ENCODE data around the gene IPCEF1.

IPCEF1 gene, protein sequence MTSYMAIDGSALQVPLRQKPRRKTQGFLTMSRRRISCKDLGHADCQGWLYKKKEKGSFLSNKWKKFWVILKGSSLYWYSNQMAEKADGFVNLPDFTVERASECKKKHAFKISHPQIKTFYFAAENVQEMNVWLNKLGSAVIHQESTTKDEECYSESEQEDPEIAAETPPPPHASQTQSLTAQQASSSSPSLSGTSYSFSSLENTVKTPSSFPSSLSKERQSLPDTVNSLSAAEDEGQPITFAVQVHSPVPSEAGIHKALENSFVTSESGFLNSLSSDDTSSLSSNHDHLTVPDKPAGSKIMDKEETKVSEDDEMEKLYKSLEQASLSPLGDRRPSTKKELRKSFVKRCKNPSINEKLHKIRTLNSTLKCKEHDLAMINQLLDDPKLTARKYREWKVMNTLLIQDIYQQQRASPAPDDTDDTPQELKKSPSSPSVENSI

DNA sequence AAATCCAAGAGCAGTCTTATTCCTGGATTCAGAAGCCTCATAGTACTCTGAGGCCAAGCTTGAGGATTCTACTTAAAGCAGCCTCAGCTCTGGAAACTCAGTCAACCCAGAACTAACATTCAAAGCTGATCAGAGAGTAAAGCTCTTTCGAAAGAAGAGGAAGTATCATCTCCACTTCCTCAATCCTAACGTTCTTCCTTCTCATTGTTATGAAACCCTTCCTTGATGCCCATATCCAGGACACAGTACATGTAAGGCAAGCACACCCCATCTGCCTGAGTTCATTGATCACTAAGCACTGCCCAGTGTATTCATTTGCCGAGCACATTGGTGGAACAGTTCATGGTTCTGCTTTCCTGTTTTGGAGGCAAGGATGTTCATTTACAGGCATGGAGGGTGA is at the start of gene IPCEF1:
Gene IPCEF1 (minus strand): TSS at position 114 of the 400 bp plus-strand sequence. CDS start 90,856 bp downstream, outside the sequence.
- DNase-seq: peak; percentile 39

DNA sequence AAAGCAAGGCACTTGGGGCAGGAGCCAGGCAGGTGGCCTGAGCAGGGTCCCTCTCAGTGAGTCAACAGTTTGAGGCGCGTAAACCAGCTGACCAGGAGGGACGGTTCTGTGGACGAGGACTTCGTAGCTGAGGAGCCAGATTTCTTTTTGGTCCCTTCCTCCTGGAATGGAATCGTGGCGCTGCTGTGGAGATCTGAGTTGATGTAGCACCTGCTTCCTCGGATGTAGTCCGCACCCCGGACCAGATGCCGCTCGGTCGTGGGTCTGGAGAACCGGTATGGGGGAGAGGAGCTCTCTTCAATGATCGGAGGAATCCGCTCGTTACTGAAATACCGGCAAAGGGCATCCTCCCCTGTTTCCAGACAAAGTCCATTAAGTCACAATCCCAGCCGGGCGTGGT is 49.7 kb upstream of the IPCEF1 start:
- DNase-seq: no peak

DNA sequence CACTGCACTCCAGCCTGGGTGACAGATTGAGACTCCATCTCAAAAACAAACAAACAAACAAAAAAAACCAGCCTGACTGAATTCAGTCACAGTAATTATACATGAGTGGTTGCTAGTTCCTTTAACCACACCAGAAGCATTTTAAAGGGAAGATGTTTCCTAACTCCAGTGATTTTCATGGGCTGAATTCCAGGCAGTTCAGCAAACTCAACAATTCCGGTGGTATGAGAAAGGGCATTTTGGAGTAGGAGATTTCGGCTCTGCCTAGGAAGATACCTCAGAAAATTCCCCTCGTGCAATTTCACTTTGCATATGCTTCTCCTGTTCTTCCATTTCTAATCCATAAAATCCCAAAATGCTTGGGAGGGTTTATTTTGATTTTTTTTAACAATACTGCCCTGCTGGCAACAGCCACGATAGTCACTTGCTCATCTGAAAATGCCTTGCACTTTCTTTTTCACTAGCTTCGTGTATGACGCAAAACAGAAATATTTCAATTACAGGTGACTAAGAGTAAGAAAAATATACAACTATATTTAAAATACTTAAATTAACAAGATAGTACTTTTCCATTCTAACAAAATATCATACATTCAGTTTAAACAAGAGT is 48.3 kb upstream of the IPCEF1 start:
- DNase-seq: no peak

DNA sequence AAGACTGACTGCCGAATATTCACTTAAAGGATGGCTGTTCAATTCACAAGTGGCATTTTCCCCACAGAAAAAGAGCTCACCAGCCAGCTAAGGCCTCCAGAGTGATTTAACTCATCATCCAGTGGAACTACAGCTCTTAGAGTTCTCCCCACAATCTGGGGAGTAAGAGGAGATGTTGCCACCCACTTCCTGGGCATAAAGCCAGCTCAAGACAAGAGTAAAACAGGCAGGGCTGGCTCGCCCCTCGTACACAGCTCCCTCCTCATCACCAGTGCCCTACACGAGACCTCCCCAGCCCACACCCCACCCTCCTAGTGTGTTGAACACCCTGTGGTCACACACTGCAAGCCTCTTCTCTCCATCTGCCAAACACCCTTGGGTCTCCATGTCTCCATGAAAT is 47.2 kb upstream of the IPCEF1 start:
- DNase-seq: no peak

DNA sequence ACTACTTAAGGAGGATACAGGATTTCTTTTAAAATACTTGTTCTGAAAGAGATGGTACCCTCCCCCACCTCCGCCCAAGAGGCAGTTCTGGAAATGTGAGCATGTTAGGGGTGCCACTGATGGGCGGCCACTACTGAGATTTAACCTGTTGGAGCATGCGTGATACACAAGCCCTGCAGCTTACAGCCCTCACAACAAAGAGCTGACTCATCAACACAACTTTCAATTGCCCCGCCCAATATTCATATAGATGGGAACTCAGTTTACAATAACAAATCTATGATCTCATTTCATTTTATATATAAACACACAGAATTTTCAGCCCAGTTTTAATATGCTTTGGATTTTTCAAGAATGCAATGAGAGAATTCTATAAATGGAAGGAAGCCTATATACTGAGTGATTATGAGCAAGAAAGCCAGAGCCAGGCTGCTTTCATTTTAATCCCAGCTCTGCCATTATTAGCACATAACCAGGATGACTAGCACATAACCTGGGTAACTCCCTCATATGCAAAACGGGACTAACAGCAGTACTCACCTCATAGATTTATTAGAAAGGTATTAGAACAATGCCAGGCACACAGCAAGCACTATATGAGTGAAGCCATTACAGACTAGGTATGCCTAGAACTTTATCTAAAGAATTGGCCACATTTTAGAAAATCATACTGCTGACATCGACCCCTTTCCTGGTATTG is 45.6 kb upstream of the IPCEF1 start:
- no peak for DNase-seq

DNA sequence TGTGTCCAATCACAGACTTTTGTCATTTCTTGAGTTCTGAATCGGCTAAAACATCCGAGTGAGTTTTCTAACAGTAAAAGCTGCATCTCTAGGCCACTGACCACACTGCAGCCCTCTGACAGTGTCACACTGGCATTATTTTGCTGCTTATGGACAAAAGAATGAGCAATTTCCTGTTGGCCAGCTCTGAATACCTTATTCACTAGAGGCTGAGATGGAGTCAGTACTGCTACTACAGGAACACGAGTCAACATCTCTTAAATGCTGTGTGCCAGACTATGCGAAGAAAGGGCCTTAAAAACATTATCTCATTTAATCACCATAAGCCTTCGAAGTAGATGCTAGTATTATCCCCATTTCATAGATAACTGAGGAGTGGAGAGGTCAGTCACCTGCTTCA is 42.5 kb upstream of the IPCEF1 start:
- DNase-seq: no peak

DNA sequence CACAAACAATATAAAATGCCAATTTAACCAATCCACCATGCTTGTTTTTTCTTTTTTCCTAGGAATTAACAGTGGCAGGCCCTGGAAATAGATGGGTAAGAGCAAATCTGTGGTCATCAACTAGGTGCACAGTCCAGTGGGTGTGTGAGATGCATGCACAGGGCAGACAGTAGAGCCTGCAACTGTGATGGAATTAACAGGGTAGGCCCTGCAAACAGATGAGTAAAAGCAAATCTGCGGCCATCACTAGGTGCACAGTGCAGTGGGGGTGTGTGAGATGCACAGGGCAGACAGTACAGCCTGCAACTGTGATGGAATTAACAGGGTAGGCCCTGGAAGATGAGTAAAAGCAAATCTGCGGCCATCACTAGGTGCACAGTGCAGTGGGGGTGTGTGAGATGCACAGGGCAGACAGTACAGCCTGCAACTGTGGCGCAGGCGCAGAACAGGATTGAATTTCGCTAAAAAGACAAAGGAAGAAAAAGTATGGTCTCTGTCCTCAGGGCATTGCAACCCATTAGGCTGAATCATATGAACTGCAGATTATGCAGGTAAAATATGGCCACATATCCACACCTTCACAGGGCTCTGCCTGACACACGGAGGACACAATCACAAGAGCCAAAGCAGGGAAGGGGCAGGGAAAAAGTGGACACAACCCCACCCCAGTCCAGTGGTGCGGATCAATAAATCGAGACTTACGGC is 41.0 kb upstream of the IPCEF1 start:
- no peak for DNase-seq

DNA sequence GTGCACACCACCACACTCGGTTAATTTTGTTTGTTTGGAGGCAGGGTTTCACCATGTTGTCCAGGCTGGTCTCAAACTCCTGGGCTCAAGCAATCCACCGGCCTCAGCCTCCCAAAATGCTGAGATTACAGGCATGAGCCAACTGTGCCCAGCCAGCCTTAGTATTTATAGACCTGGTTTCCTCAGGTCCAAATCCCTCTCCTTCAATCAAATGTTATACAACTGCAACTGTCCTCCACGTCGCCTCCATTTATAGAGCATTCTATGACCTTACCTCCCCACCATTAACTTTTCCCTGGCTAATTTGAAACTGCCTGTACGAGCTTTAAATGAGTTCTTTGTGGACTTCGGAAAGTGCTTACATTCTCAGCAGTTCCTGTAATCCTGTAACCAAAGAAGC is 39.3 kb upstream of the IPCEF1 start:
- DNase-seq: no peak

DNA sequence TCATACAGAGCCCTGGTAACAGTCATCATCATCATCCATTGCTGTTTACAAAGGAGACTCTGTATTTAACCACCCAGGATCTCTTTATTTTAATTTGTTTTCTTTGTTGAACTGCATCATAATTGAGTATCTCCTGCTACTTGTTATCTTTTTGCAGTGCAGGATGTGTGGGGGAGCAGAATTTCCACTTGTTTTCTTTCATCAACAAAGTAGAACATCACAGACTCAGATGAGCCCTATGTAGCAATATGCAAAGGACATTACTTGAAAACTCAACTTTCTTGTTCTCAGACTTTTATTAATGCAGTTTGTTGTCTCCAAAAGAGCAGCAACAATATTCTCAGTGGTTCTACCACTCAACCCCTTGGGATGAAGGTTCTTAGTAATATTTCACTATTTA is 38.7 kb upstream of the IPCEF1 start:
- DNase-seq: no peak

DNA sequence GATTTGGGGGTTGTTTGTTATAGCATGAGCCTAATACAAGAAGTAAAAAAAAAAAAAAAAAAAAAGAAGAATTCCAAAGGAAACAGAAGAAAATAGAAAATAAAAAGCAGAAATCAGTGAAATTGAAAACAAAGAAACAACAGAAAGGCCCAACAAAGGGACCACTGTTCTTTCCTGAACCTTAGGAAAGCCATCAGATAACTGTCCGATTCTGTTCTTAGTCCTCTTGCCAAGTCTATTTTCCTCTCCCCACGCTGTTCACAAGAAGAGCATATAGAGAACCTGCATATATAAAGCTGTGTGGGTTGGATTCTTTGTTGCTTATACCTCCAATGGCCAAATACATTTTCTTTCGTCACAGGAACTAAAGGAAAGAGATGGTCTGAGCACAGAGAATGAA is 38.0 kb upstream of the IPCEF1 start:
- no peak for DNase-seq

DNA sequence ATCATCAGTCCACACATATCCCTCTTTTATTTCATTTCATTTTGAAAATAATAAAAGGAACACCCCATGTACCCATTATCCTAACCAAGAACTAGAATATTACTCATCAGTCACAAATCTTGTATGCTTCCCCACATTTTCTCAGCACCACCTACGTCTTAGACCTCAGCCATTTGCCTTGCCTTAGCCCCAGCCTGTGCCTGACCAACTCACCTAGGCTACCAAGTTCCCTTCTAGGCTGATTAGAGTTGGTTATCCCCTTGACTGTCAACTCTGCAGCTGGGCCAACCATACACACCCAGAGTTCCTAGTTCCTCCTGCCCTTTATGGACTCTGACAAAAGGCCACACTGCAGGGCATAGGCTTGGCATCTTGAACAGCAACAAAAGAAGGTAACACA is 33.4 kb upstream of the IPCEF1 start:
- DNase-seq: no peak

DNA sequence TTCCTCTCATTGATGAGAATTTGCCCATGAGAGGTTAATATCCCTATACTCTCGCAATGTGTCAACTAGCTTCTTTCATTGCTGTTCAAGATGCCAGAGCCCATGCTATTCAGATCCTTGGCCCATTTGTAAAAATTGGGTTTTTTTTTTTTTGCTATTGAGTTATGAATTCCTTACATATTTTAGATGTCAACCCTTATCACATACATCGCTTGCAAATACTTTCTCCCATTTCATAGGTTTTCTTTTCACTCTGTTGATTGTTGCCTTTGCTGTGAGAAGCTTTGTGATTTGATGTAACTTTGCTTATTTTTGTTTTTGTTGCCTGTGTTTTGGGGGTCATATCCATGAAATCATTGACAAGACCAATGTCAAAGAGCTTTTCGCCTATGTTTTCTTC is 32.2 kb upstream of the IPCEF1 start:
- no peak for DNase-seq

DNA sequence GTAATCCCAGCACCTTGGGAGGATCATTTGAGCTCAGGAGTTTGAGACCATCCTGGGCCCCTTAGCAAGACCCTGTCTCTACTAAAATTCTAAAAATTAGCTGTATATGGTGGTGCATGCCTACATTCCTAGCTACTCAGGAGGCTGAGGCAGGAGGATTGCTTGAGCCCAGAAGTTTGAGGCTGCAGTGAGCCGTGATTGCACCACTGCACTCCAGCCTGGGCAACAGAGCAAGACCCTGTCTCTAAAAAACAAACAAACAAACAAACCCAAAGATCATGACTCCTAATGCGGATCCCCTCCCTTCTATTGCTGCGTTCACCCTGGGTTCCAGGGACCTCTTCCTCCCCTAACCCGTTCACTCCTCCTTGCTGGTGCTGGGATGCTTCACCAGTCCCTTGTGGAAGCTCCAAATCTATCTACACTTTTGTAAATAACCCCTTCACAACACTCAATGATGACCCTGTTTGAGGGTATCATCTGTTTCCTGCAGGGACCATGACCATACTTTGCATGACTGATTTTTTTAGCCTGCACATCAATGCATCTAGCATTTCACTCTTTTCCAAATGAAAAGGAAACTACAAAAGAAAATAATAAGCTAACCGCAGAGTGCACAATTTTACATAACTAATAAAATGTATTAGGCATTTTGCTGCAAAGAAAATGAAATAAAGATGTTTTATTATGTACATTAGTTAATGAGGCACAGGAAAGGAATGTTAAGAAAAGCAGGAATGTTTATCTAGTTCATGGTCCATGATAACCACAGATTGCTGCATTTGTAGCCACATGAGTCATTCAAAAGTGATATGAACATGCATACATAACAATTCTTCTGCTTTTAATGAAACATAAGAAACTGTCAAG is 30.5 kb upstream of the IPCEF1 start:
- no peak for DNase-seq

DNA sequence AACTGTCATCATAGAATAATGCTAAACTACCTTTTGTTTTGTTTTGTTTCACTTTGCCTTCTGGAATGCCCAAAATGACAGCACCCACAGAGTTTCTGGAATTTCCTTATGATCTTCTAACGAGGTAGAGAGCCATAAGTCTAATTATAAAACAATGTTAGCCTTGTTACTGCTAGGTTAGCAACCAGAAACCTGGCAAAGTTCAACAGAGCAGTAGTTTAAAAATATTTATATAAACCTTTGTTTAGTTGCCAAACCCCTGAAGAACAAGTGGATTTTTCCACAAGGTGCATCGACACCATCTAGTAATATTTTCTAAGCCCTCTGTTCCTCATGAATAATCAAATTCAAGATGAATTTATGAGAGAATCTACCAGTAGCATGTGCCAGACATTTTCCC is 27.6 kb upstream of the IPCEF1 start:
- no peak for DNase-seq

DNA sequence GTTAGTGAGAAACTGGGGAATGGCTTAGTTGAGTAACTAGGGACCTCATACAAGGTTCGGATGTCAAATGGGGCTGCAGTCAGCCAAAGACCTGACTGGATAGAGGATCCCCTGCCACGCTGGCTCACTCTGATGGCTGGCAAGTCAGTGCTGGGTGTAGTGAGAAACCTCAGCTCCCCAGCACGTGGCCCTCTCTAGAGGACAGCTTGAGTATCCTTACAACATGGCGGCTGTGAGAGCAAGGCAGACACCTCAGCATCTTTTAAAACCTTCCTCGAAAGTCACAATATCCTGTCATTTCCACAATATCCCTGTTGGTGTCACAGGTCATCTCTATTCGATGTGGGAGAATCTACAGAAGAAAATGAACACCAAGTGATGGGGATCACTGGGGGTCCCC is 26.7 kb upstream of the IPCEF1 start:
- DNase-seq: no peak

DNA sequence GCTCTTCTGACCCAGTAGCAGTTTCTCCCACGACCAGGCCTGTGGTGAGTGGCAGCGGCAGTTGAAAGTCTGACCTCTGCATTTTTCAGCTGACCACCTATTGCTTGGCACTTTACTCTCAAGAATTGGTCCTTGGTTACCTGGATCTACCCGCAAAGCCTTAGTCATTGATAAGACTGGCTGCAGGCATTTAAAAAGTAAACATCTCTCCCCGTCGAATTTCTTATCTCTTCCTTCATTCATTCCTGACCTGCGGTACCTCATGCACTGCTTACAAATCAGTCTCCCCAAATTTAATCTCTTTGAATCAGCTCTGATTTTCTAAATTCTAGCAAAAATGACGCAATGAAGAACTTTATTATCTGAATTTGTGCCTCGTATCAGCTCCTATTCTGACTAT is 26.1 kb upstream of the IPCEF1 start:
- no peak for DNase-seq

DNA sequence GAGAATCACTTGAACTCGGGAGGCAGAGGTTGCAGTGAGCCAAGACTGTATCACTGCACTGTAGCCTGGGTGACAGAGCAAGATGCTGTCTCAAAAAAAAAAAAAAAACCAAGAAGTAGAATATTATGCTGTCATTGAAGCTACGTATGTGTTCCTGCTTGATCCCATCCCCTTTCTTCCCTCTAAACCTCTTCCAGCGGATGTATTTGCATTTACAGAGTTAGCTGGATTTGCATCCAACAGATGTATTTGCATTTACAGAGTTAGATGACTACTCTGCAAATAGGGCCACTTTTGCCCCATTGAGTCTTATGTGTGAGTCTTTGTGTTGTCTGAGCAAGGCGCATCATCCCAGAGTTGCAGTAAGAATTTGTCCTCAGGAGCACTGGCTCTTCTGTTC is 24.9 kb upstream of the IPCEF1 start:
- DNase-seq: no peak

DNA sequence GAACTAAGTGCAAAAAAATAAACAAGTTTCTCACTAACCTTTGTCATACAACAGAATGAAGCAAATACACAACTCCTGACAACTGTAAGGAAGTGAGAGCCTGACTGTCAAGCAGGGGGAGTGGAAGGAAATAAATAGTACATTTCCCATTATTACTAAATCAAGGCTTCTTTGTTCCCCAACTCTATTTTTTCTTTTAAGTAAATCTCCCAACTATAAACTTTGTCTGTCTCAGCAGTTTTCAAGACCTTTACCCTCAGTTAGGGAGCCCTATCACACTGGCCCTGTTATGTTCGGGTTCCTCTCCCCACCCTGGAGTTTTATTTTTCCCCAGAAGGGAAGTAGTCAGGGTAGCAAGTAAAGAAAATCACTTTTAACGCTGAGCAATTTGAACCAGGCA is 24.1 kb upstream of the IPCEF1 start:
- DNase-seq: no peak

DNA sequence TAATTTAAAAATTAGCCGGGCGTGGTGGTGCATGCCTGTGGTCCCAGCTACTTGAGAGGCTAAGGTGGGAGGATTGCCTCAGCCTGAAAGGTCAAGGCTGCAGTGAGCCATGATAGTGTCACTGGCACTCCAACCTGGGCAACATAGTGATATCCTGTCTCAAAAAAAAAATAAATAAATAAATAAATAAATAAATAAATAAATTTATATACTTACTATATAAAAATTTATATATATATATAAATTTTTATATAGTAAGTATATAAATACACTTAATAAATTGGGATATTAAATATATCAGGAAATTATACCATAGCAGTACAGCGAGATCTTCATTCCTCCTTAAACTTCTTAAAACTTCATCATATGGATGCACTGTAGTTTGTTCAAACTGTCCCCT is 23.0 kb upstream of the IPCEF1 start:
- DNase-seq: no peak

DNA sequence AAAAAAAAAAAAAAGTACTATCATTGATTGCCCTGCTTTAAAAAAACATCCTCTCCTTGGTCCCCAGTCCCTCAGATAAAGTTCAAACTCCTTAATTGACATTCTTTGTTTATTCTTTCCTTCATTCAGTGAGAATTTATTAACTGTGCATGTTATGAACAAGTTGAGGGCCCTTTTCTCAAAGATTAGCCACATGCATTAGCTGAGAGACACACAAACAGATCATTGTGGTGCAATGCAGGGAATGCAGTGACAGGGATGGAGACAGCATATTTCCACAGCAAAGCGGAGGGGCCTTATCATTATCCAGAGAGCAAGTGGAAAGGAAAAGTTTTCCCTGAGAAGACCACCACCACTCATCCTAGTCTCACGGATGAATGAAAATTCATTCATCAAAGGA is 21.9 kb upstream of the IPCEF1 start:
- no peak for DNase-seq

DNA sequence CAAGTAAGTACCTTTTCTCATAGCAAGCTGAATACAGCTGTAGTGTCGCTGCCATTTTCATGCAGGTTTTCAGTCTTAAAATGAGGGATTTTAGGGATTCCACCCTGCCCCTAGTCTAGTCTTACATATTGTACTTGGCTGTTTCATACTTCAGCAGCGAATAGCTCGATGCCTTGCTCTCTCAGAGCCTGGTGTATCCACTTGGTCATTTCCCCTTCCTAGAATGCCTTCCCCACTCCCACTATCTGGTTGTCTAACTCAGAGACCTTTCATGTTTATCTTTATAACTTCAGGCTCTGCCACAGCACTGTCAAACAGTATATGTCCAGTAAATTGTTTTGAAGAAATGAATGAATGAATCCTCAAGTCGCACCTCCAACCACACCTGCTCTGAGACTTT is 21.1 kb upstream of the IPCEF1 start:
- DNase-seq: no peak

DNA sequence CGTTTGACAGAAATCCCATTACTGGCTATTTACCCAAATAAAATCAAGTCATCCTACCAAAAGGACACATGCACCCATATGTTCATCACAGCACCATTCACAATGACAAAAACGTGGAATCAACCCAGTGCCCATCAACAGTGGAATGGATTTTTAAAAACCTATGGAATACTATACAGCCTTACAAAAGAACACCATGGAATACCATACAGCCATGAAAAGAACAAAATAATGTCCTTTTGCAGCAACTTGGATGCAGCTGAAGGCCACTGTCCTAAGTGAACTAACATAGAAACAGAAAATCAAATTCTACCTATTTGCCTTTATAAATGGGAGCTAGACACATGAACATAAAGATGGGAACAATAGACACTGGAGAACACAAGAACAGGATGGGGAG is 17.4 kb upstream of the IPCEF1 start:
- DNase-seq: no peak

DNA sequence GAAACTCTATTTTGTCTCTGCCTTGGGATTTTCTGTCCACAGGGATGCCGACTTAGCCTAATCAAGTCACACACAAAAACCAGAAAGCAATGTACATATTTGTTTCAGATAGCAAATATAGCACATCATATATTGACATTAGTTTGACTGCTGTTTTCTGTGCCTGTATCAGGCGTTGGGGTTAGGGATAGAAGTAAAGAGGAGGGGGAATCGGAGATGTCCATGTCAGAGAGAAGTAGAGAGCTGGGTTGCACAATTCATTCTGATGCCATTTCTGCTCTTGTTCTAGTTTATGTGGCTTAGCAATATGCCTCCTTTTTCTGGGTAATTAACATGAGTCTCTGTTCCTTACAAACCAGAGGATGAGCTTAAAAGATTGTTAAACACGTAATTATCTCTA is 14.7 kb upstream of the IPCEF1 start:
- no peak for DNase-seq
